HCEC 1CT (cell line): ENCODE results near the gene ATP6V0E2.
"Not testable (repeated sequence)": the region's sequence is repeated elsewhere in the genome, so short reads cannot be mapped to it uniquely, and the experiment has no call there.

ENCODE experiments used
- DNase-seq: peaks from one replicate; pipeline ENCODE4 v3.0.0-alpha.2; 2017

The ATP6V0E2 gene

DNA sequence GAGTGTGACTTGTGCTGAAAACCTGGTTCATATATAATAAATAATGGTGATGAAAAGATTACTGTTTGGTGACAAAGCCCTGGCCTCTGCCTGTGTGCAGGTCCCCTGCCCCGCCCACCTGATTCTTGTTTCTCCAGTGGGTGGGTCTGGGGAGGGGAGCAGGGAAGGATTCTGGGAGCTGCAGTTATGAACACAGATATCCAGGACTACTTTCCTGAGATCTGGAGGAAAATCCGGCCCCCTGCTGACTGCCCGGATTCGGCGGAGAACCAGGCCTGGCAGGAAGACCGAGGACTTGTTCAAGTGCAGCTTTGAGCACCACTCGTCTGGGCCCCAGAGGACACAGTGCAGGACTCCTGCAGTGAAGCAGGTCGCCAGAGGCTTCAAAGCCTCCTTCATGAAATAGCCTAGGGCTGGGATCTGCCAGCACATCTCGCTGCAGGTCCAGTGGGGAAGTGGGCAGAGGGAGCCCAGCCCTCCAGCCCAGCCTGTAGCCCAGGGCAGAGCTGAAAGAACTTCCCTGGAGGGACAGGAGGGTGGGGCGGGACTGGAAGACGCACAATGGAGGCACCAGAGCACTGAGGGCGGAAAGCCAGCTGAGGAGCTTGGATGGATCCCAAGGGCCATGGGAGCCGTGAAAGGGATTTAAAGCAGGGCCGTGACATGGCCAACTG, 7.0 kb downstream of the ATP6V0E2 start:
- DNase-seq: no peak

DNA sequence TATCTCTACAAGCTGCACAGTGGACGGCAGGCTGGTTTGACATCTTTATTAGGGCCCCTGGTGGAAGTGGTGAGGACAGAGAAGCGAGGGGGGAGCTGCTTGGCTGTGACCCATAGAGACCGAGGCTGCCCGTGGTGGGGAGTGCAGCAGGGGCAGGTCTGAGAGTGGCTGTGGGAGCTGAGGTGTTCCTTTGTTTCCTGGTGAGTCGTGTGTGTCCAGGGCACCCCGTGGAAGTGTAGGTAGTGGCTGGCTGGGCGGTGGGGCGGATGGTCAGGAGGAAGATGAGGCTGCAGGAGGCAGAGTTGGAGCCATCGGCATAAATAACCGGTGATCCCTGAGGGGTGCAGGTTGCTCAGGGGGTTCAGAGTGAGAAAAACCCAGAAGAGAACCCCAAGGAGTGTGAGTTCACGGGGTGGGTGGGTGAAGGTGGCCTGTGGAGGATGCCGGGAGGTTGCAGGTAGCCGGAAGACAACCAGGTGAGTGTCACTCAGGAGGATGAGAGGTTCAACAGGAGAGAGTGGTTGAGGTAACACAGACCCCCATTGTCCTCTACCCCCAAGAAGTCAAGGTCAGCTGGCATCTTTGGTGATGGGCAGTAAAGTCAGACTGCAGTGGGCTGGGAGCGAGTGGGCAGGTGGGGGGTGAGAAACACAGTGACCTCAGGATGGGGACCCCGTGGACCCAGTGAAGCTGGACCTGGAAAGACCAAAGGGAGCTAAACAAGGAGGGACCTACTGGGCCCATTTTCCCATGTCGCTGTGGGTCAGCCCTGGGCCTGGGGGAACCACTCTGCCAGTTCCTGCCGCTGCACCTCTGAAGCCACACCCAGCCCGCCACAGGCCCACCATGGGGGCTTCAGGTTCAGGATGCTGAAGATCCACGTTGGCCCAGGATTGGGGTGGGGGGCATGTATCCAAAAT, 7.8 kb downstream of the ATP6V0E2 start:
- no peak for DNase-seq

DNA sequence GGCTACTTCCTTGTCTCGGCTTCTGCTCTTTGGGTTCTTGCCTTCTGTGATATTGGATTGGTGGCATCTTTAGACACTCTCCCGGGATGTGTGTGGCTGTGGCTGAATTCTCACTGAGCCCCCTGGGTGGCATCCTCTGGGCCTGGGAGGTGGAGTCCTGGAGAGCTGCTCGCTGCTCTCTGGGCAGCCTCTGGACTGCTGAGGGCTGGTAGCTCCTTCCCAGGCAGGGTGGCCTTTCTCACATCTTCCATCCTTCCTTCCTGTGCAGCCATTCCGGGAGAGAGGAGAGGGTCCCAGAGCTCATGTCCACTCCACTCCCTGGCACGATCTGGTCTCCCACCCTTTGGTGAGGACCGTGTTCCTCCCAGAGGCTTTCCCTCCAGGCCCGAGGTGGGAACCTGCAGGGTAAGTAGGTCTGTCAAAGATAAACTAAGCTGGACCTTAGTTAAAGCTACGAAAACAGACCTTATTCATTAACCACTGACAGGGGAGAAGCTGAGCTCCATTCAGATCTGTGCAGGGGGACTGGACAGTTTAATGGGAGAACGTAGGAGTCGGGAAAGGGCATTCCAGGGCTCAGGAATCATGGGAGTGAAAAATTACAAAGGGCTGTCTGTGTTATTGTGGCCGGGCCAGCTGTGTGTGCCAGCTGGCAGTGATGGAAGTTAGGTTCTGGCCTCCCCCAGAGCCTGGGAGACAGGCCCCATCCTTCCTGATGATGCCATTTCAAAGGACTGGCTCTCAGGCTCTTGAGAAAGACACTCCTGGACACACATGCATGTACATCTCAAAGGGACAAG, 8.7 kb downstream of the ATP6V0E2 start:
- no peak for DNase-seq

DNA sequence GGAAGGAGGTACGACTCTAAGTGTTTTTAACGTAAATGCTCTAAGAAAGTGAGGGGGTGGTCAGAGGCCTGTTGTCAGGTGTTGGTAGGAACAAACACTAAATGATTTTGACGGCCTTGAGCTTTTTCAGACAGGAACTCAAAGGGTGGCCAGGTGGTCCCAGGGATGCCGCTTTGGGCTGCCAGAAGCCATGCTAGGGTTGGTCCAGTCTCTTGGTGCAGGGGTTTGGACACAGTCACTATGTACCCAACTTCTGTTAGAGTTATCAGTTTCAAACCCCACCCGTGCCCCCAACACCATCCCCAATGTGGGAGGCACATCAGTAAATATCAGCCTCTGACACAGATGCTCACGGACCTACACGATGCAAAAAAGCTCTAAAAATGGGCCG, 9.3 kb downstream of the ATP6V0E2 start:
- DNase-seq: no peak

DNA sequence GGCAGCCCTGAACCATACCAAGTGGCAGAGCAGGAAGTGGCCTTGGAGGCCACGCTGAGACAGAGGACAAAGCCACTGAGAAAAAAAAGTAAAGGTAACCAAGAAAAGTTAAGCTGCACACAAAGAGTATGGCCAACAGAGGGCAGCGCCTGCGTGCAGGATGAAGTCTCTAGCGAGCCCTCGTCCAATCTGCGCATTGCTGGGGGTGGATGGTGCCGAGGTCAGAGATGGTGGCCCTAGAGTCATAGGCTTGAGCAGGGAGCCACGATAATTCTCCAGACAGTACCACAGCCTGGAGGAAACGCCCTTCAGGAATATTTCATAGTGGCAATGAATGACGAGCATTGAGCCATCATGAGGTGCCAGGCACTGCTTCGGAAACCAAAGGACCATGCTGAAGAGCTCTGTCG, 9.7 kb downstream of the ATP6V0E2 start:
- DNase-seq: peak; percentile 38

DNA sequence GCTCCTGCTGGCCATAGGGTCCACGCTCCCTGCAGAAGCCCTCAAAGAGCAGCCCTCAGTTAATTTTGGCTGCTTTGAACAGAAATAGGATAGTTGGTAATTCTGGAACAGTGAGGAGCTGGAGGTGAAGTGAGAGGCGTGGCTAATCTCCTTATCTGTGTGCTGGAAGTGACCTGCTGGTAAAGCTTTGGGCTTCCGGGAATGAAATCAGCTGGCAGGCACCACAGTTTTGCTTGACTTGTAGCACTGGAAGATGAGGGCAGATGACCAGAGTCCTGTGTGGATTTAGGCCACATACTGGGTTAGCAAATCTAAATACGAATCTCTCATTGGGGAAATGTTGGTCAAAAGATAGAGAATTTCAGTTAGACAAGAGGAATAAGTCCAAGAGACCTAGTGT, 10.2 kb downstream of the ATP6V0E2 start:
- DNase-seq: no peak

DNA sequence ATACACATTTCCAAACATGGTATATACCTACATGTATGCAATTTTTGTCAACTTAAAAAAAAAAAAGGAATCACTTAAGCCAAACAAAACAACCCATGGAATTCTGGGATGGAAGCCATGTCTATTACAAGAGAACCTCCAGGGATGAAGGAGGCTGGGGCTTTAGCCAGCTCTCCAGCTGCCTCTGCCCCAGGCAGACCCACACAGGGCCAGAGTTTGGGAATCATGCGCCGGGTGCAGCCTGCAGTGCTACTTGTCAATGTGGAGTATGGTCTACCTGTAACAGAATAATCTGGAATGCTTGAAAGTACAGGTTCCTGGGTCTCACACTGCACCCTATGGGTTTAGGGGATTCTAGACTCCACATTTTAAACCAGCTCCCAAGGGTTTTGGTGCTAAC, 10.8 kb downstream of the ATP6V0E2 start:
- no peak for DNase-seq

DNA sequence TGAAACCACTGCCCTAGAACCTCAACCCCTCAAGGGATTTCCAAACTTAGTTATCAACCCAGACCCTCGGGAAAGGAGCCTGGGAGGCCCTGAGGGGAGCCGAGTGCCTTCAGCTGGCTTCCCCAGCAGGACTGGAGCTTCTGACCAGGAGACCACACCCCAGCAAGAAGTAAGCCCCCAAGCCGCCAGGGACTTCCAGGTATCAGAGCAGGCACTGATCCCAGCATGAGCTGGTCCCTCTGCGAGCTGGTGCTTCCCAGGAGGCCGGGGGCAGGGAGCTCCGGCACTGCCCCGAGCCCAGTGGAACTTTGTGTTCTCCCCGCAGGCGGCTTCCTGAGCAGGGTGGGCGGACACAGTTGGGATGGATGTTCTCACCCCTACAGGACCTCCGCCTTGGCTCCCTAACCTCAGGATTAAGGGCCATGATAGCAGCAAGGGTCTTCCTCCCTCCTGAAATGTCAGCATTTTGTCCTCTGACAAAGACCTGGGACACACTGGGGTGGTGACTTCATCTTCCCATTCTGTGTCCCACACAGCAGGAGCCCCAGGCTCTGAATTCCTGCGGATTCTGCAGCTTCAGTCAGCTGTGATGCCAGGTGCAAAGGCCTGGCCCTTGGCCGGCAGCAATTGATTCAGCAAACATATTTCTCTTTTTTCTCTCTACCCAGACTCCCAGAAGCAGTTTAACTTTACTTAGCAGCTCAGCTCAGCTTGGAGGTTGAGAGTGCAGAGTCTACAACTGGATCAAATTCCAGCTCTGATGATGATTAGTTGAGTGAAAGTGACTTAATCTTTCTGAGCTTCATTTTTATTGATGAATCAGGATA, 11.6 kb downstream of the ATP6V0E2 start:
- no peak for DNase-seq

DNA sequence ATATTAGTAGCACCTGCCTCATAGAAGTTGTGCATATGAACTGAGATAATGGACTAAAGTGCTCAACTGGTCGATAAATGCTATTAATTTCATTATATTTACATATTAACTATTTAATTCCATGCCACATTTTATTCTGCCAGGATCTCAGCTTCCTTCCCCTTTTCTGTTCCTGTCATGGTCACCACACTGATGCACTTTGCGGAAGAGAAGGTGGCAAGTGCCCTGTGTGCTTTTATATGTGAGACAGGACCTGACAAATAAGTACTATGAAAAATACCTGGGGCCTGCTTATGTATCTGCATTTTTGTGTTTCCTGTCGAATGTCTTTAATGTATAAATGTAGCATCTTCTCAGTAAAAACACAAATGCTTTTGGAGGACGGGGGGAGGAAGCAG, 12.2 kb downstream of the ATP6V0E2 start:
- no peak for DNase-seq

DNA sequence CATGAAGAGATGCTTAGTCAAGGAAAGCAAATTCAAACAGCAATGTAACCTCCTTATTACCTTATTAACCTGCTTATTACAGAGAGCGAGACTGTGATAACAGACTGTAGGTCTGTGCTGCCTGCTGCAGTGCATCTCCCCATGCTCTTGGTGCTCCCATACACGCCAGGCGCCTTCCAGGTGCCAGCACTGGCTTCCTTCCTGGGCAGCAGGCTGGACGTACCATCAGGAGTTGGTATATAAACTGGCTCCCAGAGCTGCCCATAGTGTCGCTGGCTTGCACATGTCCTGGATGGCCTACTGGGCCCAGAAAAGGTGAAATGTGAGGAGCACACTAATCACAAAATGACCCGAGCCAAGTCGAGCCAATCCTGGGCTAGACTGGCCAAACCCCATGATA, 13.5 kb downstream of the ATP6V0E2 start:
- no peak for DNase-seq

DNA sequence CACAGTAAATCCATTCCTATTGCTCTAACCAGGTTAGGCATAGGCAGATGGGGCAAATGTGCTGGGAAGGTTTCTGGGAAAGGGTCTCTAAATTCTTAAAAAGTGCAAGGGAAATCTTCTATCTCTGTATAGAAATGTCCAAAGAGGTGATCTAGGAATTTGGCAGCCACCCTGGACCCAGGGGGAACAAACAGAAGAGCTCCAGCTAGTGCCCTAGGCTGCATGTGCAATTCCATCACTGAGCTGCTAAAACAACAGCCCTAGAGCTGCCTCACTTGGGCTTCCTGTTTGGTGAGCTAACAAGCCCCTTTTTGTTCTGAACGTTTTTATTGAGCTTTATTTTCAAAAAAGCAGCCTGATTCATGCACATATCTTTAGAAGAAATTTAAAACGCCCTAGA, 16.9 kb downstream of the ATP6V0E2 start:
- not testable (repeated sequence) for DNase-seq

DNA sequence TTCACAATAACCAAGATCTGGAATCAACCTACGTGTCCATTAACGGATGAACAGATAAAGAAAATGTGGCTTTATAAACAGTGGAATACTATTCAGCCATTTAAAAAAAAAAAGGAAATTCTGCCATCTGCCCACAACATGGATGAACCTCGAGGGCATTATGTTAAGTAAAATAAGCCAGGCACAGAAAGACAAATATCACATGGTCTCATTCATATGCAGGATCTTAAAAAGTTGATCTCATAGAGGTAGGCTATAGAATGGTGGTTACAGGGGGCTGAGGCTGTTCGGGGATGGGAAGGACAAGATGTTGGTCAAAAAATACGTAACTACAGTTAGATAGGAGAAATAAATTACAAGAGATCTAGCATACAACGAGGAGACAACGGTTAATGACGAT, 21.2 kb downstream of the ATP6V0E2 start:
- DNase-seq: not testable (repeated sequence)

DNA sequence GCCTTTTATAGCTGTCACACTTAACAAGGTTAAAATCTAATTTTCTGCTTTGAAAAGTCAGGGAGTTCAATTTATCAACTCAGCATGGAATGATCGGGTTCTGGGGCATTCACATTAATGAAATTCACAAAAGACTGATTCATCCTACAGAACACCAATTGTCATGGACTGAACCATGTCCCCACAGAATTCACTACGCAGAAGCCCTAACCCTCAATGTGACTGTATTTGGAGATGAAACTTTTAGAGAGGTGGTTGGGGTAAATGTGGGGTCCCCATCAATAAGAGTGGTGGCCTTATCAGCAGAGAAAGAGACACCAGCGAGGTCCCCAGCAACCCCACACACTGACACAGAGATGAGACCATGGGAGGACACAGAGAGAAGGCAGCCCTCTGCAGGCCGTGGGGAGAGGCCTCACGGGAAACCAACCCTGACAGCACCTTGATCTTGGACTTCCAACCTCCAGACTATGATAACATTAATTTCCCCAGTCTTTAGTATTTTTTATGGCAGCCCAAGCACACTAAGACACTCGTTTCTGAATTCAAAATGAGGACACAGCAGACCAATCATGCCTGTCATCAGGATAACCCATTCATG, 34.1 kb downstream of the ATP6V0E2 start:
- DNase-seq: not testable (repeated sequence)

DNA sequence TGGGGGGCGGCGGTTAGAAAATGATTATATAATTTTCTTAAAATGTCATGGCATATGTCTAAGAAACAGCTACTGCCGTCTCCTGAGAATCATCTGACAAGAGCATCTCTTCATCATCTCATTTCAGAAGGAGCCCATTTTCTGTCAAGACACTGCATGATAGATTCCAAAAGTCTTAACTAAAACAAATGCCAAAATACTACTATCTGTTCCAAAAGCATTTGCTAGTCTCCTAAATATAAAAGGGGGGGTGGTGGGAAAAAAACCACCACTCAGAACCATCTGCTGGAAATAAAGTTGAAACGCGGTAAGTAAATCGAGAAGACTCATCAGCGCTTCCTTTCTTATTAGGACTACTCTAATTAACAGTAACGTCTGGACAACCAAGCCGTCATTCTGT, 36.5 kb downstream of the ATP6V0E2 start:
- not testable (repeated sequence) for DNase-seq

DNA sequence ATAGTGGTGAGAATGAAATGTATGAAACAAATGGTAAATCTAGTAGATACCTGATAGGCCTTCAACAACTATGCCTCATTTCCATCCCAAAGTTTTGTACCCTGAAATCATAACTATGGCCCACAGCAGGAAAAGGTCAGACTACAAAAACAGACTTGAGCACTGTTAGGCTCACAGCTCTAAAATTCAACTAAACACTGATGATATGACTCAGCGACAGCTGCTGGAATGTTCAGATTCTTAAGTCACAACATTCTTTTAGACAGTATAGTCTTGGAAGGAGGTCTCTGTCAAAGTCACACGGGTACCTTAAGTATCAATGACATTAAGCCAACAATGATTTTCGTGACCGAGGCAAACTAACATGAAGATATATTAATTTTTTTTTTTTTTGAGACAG, 38.4 kb downstream of the ATP6V0E2 start:
- peak; percentile 11 for DNase-seq

DNA sequence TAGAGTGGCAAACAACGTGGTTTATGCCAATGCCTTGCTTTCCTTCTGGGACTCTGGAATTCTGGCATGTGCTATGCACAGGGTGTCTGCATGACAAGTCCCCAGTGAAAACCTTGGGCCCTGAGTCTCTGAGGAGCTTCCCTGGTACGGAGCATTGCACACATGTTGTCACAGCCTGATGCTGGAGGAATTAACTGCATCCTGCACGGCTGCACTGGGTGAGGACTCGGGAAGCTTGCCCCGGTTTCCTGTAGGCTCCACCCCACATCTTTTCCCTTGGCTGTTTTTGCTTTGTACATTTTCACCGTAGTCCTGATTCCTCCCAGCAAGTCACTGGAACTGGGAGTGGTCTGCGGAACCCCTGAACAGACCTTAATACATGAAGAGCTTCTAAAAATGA, 52.6 kb downstream of the ATP6V0E2 start:
- not testable (repeated sequence) for DNase-seq
